Psoas muscle (tissue), 8 donors: ENCODE data around the gene STEAP2. TPM values are rescaled to one million over a fixed set of nuclear protein-coding genes. Genes with fewer than 3 reads are reported as not detected.

Experiments used
- ATAC-seq, 4 donors: fragments of 200-7000 bp; cut with Tn5 transposase; one replicate each; pipeline ENCODE4 v1.9.1; 2020; ENCODE audit warnings: moderate library complexity in 3 of 4, mild to moderate bottlenecking in 2 of 4
- DNase-seq, 2 donors: peaks; one replicate each; pipeline ENCODE4 v3.0.0-alpha.2; 2020
- H3K27ac ChIP-seq: fragments of 200-600 bp; one replicate; pipeline ENCODE4 v1.8.0; 2022
- H3K27me3 ChIP-seq, 3 donors: fragments of 200-600 bp in 1 of 3; one replicate each; pipeline versions ENCODE4 v1.6.1 to v1.8.0; 2013 to 2022; ENCODE audit warnings: low read length in 2 of 3, mild to moderate bottlenecking in 2 of 3, moderate library complexity in 1 of 3; ENCODE audit not compliant: insufficient read depth in 3 of 3
- H3K36me3 ChIP-seq, 2 donors: fragments of 200-600 bp in 1 of 2; one replicate each; pipeline versions ENCODE4 v1.6.1 to v1.8.0; 2013 to 2022; ENCODE audit warnings: low read depth in 1 of 2, mild to moderate bottlenecking in 1 of 2, moderate library complexity in 1 of 2; ENCODE audit not compliant: insufficient read depth in 1 of 2
- H3K4me1 ChIP-seq: fragments of 200-600 bp; one replicate; pipeline ENCODE4 v1.8.0; 2022
- H3K4me3 ChIP-seq: fragments of 200-600 bp; one replicate; pipeline ENCODE4 v1.8.0; 2022; ENCODE audit warnings: mild to moderate bottlenecking
- H3K9me3 ChIP-seq: fragments of 200-600 bp; one replicate; pipeline ENCODE4 v1.8.0; 2022
- WGBS, 3 donors: extraction: QIAGEN DNeasy Blood & Tissue Kit; methylation state at CpG; one replicate each; pipeline versions ENCODE4 v1.1.6 to v1.1.7; 2013; 5-methylcytosine and 5-hydroxymethylcytosine counted together
- intact Hi-C, 2 donors: fragments of 100-400 bp; cut with DNase I; formaldehyde crosslinking; loops; one replicate each; pipeline versions ENCODE4 v1.11.0 to v1.14.2; 2022
- polyA plus RNA-seq, 3 donors: library from polyadenylated mRNA; stranded (reverse); fragments of 200-250 nt; gene quantifications; one replicate each; pipeline ENCODE4 v1.2.3, GENCODE V29; 2013
- total RNA-seq, 4 donors: library from RNA; stranded (reverse); fragmentation: NEBNext Ultra II Directional in 2 of 4; extraction: Animal tissue kit (Norgen Biotek cat#: 25700) in 2 of 4; gene quantifications; one replicate each; pipeline versions ENCODE4 v1.2.1 to v1.2.4, GENCODE V29; 2021 to 2023
- TF ChIP-seq, protein P1 (sequence below): fragments of 200-600 bp; IDR thresholded peaks from one replicate; pipeline ENCODE4 v1.8.0; 2022; ENCODE audit warnings: antibody characterized with exemption
- donor health status: healthy with polysubstance abuse.
- donor health status: DM: no; HTN: no; CAD: no; lungs with moderate emphysema.
- donor health status: Bipolar disorder and iron deficiency.
- donor health status: healthy.
- donor health status: DM: yes; HTN: yes; CAD: no.
- donor health status: DM: no; HTN: no; CAD: no.
- donor health status: DM: no; HTN: no; CAD: no.
- donor health status: DM: yes; HTN: yes; CAD: no.

Gene STEAP2
- total and polyA plus RNA-seq, 7 donors = 0.32 to 3.7 (median 1.4) TPM

DNA sequence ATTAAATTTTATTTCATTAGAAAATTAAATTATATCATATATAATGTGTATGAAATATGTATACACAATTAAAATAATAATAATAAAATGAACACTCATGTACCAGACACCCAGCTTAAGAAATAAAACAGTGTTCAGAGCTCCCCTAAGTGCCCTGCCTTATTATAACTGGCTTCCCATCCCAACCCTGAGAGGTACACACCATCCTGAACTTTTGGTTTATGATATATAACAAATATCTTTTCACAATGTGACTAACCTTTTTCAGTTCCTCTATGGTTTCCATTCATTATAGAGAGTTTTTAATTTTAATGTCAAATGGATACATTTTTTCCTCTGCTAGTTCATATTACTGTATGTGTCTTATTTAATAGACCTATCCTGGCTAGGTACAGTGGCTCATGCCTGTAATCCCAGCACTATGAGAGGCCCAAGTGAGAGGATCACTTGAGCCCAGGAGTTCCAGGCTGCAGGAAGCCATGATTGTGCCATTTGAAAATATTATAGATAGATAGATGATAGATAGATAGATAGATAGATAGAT, 24.0 kb upstream of the STEAP2 start:
- TF ChIP-seq, protein P1, sequence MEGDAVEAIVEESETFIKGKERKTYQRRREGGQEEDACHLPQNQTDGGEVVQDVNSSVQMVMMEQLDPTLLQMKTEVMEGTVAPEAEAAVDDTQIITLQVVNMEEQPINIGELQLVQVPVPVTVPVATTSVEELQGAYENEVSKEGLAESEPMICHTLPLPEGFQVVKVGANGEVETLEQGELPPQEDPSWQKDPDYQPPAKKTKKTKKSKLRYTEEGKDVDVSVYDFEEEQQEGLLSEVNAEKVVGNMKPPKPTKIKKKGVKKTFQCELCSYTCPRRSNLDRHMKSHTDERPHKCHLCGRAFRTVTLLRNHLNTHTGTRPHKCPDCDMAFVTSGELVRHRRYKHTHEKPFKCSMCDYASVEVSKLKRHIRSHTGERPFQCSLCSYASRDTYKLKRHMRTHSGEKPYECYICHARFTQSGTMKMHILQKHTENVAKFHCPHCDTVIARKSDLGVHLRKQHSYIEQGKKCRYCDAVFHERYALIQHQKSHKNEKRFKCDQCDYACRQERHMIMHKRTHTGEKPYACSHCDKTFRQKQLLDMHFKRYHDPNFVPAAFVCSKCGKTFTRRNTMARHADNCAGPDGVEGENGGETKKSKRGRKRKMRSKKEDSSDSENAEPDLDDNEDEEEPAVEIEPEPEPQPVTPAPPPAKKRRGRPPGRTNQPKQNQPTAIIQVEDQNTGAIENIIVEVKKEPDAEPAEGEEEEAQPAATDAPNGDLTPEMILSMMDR = no peak
- Histone ChIP-seq H3K27me3 (no peaks in the 10 kb centered on the region), H3K4me3 (no peak overlapping the region), H3K27ac (no peak overlapping the region), H3K36me3 (no peaks in the 10 kb centered on the region), H3K4me1 (no peaks in the 10 kb centered on the region), H3K9me3 (no peaks in the 10 kb centered on the region)
- no peak for ATAC-seq
- no peak for DNase-seq
- intact Hi-C loops = no loop called here

DNA sequence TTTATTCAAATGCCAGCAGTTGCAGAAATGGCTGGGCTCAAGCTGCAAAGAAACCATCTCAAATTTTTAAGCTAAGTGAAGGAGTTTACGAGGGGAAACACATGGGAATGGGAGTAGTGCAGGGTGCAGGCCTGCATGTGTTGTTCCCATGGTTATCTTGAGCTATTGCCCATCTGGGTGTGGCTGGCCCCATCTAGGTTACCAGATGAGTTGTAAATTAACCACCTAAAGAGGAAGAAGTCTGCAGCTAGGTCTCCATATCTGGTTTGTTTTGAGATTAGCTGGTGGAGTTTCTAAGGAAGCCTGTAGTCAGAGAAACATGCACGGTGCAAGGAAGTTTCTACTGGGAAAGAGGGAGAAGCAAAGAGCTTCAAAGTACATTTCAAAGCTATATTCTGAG, 23.3 kb upstream of the STEAP2 start:
- H3K27me3 ChIP-seq = no peaks in the 10 kb centered on the region
- ATAC-seq (no peak), DNase-seq (no peak)
- TF ChIP-seq, protein P1 = no peak
- 40 to 46% (median 41%) methylated on average over 2 of the region's 2 CpGs for WGBS, 3 donors
- H3K9me3 ChIP-seq = no peaks in the 10 kb centered on the region
- H3K4me3 ChIP-seq = no peak overlapping the region
- H3K36me3 ChIP-seq = no peaks in the 10 kb centered on the region
- intact Hi-C loops = no loop called here
- no peak overlapping the region for H3K27ac ChIP-seq
- H3K4me1 ChIP-seq = no peaks in the 10 kb centered on the region

DNA sequence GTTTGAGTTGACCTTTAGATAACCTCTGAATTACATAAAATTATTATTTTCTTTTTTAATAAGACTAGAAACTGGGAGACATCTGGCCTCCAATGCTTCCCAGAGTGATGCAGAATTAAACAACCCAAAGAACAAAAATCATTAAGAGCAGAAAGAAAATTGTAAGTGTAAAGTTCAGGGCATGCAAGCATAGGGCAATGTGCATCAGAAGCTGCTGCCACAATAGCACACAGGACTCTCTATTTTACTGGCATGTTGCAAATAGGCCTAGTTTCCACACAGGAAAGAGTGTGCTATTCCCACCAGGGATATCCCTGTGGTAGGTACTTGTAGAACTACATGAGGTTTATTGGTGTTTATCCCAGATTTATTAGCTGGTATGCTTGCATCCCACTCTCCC, 20.5 kb upstream of the STEAP2 start:
- H3K4me1 ChIP-seq = no peaks in the 10 kb centered on the region
- no peaks in the 10 kb centered on the region for H3K36me3 ChIP-seq
- no peak overlapping the region for H3K4me3 ChIP-seq
- H3K9me3 ChIP-seq = no peaks in the 10 kb centered on the region
- no peaks in the 10 kb centered on the region for H3K27me3 ChIP-seq
- no peak for DNase-seq
- intact Hi-C loops = no loop called here
- ATAC-seq = no peak
- TF ChIP-seq, protein P1 = no peak
- H3K27ac ChIP-seq = no peak overlapping the region

DNA sequence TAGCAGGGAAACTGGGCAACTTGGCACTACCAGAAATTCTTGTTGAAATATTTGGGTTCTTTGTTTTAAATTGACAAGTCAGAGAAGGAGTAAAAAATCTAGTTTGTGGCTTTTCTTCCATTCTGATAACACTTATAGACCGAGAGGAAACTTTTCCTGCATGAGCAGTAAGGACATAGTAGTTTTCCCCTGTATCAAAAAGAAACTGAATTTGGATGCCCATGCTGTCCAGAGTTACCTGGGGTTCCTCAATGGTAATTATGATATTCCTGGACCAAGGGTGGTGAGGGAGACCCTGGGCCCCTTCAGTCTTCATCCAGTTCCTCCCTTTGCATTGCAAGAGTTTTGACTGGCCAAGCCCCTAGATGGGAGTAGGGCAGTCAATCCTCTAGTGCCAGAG, 19.9 kb upstream of the STEAP2 start:
- DNase-seq (no peak), ATAC-seq (no peak)
- no peak overlapping the region for H3K27ac ChIP-seq
- no peaks in the 10 kb centered on the region for H3K9me3 ChIP-seq
- H3K27me3 ChIP-seq = no peaks in the 10 kb centered on the region
- H3K36me3 ChIP-seq = no peaks in the 10 kb centered on the region
- H3K4me1 ChIP-seq = no peaks in the 10 kb centered on the region
- 65 to 78% (median 70%) methylated on average over 1 of the region's 1 CpG for WGBS, 3 donors
- intact Hi-C loops = no loop called here
- H3K4me3 ChIP-seq = no peak overlapping the region
- TF ChIP-seq, protein P1 = no peak
